ENCODE data around the gene DNAJC11. TPM values are rescaled to one million over a fixed set of nuclear protein-coding genes. Genes with fewer than 3 reads are reported as not detected.
A peak's percentile ranks its signal among the peaks of the same experiment; 100 is the strongest.
"Not testable (repeated sequence)": the region's sequence is repeated elsewhere in the genome, so short reads cannot be mapped to it uniquely, and the experiment has no call there.

The DNAJC11 gene, protein sequence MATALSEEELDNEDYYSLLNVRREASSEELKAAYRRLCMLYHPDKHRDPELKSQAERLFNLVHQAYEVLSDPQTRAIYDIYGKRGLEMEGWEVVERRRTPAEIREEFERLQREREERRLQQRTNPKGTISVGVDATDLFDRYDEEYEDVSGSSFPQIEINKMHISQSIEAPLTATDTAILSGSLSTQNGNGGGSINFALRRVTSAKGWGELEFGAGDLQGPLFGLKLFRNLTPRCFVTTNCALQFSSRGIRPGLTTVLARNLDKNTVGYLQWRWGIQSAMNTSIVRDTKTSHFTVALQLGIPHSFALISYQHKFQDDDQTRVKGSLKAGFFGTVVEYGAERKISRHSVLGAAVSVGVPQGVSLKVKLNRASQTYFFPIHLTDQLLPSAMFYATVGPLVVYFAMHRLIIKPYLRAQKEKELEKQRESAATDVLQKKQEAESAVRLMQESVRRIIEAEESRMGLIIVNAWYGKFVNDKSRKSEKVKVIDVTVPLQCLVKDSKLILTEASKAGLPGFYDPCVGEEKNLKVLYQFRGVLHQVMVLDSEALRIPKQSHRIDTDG
- 74.8 TPM for polyA plus RNA-seq (2012; ENCODE audit: insufficient read depth, insufficient read length, low read depth)

DNA sequence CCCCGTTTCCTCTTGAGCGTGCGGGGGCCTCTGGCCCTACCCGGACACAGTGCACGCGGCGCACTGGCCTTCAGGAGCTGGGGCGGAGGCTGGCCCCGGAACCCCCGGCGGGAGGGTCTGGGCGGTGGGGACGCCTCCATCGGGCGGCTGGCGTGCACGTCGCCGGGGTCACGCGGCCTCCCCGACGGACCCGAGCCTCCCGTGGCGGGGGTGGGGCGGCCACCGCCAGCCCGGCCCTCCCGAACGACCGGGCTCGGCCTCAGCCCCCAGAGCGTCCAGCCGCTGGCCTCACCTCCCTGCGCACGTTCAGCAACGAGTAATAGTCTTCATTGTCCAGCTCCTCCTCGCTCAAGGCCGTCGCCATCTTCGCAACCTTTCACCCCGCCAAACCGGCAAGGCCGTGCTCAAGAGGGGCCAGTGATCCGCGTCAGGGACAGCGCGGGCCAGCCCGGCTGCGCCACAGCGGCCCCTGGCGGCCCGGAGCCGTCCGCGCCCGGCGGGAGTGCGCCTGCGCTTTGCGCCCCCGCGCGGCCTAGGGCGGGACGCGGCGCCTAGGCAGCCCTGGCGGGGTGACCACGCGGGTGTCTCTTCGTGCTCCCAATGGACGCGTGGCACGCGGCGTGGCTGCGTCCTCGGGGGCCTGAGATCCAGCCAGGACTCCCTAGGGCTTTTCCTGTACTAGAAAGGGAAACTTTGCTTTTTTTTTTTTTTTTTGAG, at the start of gene DNAJC11:
Gene DNAJC11, minus strand, starts transcription at position 380 of the 717 bp plus-strand sequence. Its CDS starts 16 bp downstream, at position 364.
- TF ChIP-seq, protein P1, sequence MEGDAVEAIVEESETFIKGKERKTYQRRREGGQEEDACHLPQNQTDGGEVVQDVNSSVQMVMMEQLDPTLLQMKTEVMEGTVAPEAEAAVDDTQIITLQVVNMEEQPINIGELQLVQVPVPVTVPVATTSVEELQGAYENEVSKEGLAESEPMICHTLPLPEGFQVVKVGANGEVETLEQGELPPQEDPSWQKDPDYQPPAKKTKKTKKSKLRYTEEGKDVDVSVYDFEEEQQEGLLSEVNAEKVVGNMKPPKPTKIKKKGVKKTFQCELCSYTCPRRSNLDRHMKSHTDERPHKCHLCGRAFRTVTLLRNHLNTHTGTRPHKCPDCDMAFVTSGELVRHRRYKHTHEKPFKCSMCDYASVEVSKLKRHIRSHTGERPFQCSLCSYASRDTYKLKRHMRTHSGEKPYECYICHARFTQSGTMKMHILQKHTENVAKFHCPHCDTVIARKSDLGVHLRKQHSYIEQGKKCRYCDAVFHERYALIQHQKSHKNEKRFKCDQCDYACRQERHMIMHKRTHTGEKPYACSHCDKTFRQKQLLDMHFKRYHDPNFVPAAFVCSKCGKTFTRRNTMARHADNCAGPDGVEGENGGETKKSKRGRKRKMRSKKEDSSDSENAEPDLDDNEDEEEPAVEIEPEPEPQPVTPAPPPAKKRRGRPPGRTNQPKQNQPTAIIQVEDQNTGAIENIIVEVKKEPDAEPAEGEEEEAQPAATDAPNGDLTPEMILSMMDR (IDR thresholded peaks at IDR 0.05; ENCODE audit: low read depth, low read length): peak; percentile 39
- peak; percentile 80 for DNase-seq
- Histone ChIP-seq H3K36me3 (no peaks in the 10 kb centered on the region; the same call in 1 of the 2 replicates), H3K27me3 (no peaks in the 10 kb centered on the region), H3K9me3 (no peaks in the 10 kb centered on the region), H3K4me1 (no peaks in the 10 kb centered on the region), H3K4me3 (ENCODE audit: low read depth, low read length) (peak within 1 kb of the TSS; percentile 89)

DNA sequence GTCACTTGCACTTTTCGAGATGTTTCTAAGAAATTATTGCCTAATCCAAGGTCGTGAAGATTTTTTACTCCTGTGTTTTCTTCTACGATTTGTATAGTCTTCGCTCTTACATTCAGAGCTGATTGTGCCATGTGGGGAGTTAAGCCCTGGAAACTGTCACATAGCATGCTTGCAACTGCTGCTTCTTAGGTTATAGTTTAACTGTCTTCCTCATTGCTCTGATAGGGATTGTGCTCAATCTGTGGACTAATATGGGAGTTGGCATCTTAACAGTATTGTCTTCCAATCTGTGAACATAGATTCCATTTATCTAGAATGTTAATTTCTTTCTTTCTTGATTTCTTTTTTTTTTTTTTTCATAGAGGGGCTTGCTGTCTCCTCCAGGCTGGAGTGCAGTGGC, 48.9 kb upstream of the DNAJC11 start:
- Histone ChIP-seq H3K4me1 (no peaks in the 10 kb centered on the region), H3K27me3 (no peaks in the 10 kb centered on the region)
- TF ChIP-seq, protein P1 (IDR thresholded peaks at IDR 0.05; ENCODE audit: low read depth, low read length): no peak

DNA sequence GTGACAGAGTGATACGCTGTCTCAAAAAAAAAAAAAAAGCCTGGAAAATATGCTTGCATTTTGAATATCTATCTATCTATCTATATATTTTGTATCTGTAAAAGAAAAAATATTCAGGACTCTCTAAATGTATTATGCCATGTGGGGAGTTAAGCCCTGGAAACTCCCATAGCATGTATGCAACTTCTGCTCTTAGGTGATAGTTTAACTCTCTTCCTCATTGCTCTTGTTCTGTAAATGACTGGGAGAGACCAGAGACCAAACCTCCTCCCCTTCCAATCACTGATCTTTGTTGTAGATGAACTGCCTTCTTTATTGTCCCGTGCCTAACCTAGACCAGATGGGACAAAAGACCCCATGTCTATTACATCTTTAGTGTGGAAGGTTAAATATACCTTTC, 46.1 kb upstream of the DNAJC11 start:
- no peak overlapping the region for H3K4me3 ChIP-seq (ENCODE audit: low read depth, low read length)
- H3K4me1 ChIP-seq: no peaks in the 10 kb centered on the region
- TF ChIP-seq, protein P1 (IDR thresholded peaks at IDR 0.05; ENCODE audit: low read depth, low read length): no peak
- H3K9me3 ChIP-seq: no peaks in the 10 kb centered on the region
- no peaks in the 10 kb centered on the region for H3K27me3 ChIP-seq
- DNase-seq: no peak
- H3K36me3 ChIP-seq: no peaks in the 10 kb centered on the region

More for the DNA sequence above, 48.9 kb upstream of the DNAJC11 start:
- Histone ChIP-seq H3K4me3 (ENCODE audit: low read depth, low read length) (no peak overlapping the region), H3K36me3 (no peaks in the 10 kb centered on the region), H3K9me3 (no peaks in the 10 kb centered on the region)
- no peak for DNase-seq

DNA sequence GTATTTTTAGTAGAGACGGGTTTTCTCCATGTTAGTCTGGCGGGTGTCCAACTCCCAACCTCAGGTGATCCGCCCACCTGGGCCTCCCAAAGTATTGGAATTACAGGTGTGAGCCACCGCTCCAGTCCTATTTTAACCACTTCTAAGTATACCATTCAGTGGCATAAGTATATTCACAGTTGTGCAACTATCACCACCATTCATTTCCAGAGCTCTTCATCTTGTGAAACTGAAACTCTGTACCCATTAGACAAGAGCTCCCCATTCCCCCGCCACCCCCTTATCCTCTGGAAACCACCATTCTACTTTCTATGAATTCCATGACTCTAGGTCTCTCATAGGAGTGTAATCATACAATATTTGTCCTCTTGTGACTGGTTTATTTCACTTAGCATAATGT, 43.5 kb upstream of the DNAJC11 start:
- Histone ChIP-seq H3K36me3 (no peaks in the 10 kb centered on the region), H3K4me3 (ENCODE audit: low read depth, low read length) (no peak overlapping the region), H3K9me3 (no peaks in the 10 kb centered on the region), H3K27me3 (no peaks in the 10 kb centered on the region), H3K4me1 (no peaks in the 10 kb centered on the region)
- no peak for DNase-seq
- TF ChIP-seq, protein P1 (IDR thresholded peaks at IDR 0.05; ENCODE audit: low read depth, low read length): no peak

DNA sequence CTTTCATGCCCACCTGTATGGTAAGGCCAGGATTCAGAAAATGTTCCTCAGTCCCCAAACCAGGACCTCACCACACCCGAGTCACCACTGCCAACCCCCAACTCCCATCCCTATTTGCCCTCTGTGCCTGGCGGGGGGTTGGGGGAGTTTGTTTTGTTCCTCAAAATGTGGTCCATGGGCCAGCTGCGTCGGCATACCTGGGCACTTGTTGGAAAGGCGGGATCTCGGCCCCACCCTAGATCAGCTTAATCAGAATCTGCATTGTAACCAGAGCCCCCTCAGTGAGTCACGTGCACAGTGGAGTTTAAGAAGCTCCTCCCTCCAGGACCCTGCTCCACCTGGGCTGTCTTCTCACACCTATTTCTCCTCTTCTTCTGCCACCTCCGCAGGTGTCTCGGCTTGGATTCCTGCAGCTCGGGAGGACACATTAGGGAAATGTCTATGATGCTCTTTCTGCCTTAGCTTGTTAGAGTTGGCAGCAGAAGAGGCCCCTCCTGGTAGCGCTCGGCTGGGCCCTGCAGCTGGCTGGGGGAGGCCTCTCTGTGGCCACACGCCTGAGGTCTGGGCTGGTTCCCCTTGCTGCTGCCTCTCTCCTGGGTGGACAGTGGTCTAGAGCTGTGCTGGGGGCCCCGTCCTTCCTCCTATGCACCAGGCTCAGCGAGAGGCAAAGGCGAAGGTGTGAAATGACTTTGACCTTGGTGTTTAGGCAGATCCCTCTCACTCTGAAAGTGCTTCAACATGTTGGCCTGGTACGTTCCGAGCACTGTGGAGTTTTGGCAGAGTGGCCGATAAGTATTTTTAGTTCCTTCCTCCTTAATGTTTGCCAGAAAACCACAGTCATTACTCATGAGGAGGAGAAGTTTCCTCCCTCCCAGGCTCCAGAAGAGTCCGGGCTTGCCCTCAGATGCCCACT, 41.8 kb upstream of the DNAJC11 start:
- no peaks in the 10 kb centered on the region for H3K9me3 ChIP-seq
- no peak for DNase-seq
- H3K27me3 ChIP-seq: no peaks in the 10 kb centered on the region
- H3K36me3 ChIP-seq: no peaks in the 10 kb centered on the region
- no peak overlapping the region for H3K4me3 ChIP-seq (ENCODE audit: low read depth, low read length)
- TF ChIP-seq, protein P1 (IDR thresholded peaks at IDR 0.05; ENCODE audit: low read depth, low read length): no peak
- no peaks in the 10 kb centered on the region for H3K4me1 ChIP-seq

DNA sequence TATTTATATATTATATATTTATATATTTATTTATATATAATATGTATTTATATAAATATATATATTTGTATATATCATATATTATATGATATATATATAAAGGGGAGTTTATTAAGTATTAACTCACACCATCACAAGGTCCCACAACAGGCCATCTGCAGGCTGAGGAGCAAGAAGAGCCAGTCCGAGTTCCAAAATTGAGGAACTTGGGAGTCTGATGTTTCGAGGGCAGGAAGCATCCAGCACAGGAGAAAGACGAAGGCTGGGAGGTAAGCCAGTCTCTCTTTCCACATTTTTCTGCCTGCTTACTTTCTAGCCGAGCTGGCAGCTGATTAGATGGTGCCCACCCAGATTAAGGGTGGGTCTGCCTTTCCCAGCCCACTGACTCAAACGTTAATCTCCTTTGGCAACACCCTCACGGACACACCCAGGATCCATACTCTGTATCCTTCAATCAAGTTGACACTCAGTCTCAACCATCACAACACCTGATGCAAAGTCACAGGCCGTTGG, 41.1 kb upstream of the DNAJC11 start:
- not testable (repeated sequence) for H3K9me3 ChIP-seq; H3K4me1 ChIP-seq; H3K36me3 ChIP-seq; DNase-seq; H3K27me3 ChIP-seq; H3K4me3 ChIP-seq (ENCODE audit: low read depth, low read length)

Data from BE2C (cell line).